Sciatic nerve (tissue), 2 donors: ENCODE measurements around the gene SPEN. TPM values are rescaled to one million over a fixed set of nuclear protein-coding genes. Genes with fewer than 3 reads are reported as not detected.
A peak's percentile ranks its signal among the peaks of the same experiment; 100 is the strongest.
"Not testable (repeated sequence)": the region's sequence is repeated elsewhere in the genome, so short reads cannot be mapped to it uniquely, and the experiment has no call there.

ENCODE experiments used
- ATAC-seq: fragments of 200-7000 bp; cut with Tn5 transposase; one replicate; pipeline ENCODE4 v1.9.1; 2020; ENCODE audit warnings: mild to moderate bottlenecking, moderate library complexity
- DNase-seq: peaks from one replicate; pipeline ENCODE4 v3.0.0-alpha.2; 2020; ENCODE audit warnings: low spot score
- intact Hi-C: fragments of 100-400 bp; cut with DNase I; formaldehyde crosslinking; loops from one replicate; pipeline ENCODE4 v1.14.2; 2022
- total RNA-seq: library from RNA; stranded (reverse); fragmentation: NEBNext Ultra II Directional; extraction: Animal tissue kit (Norgen Biotek cat#: 25700); gene quantifications from one replicate; pipeline ENCODE4 v1.2.1, GENCODE V29; 2021
- donor health status: DM: no; HTN: no; CAD: no.
- donor health status: DM: no; HTN: no; CAD: no.

SPEN gene
- total RNA-seq, 1 donor from 2014 or later, result 97.7 TPM

GRCh38 chr1:15926448-15926847 is 78.9 kb downstream of the SPEN start:
- intact Hi-C loops, DNase-seq: not testable (repeated sequence)
- peak; percentile 25 for ATAC-seq

GRCh38 chr1:15928971-15929965 is 81.8 kb downstream of the SPEN start:
- no peak for DNase-seq
- intact Hi-C loops, result no loop called here
- ATAC-seq, result no peak

- intact Hi-C loops, result no loop called here
- ATAC-seq (no peak), DNase-seq (no peak)
These were observed 83.9 kb downstream of the SPEN start for GRCh38 chr1:15931401-15931800.

GRCh38 chr1:15931884-15932283 is 84.4 kb downstream of the SPEN start:
- DNase-seq, result no peak
- ATAC-seq, result no peak
- intact Hi-C loops, result no loop called here

GRCh38 chr1:15932612-15933011 is 85.1 kb downstream of the SPEN start:
- intact Hi-C loops, result no loop called here
- DNase-seq (no peak), ATAC-seq (no peak)

- DNase-seq, result no peak
- no peak for ATAC-seq
- intact Hi-C loops, result no loop called here
These were observed 86.2 kb downstream of the SPEN start for GRCh38 chr1:15933684-15934083.

GRCh38 chr1:15934211-15935055 is 86.9 kb downstream of the SPEN start:
- intact Hi-C loops, result no loop called here
- ATAC-seq (peak; percentile 6), DNase-seq (no peak)

GRCh38 chr1:15935056-15935950 is 87.8 kb downstream of the SPEN start:
- DNase-seq (no peak), ATAC-seq (no peak)
- intact Hi-C loops, result no loop called here

GRCh38 chr1:15936025-15936424 is 88.5 kb downstream of the SPEN start:
- ATAC-seq (no peak), DNase-seq (no peak)
- intact Hi-C loops, result no loop called here

- intact Hi-C loops, result no loop called here
- no peak for DNase-seq
- ATAC-seq, result no peak
These were observed 89.6 kb downstream of the SPEN start for GRCh38 chr1:15937146-15937545.

- DNase-seq (no peak), ATAC-seq (no peak)
- intact Hi-C loops, result no loop called here
These were observed 90.2 kb downstream of the SPEN start for GRCh38 chr1:15937706-15938168.

- DNase-seq, result no peak
- no peak for ATAC-seq
- intact Hi-C loops, result no loop called here
These were observed 91.2 kb downstream of the SPEN start for GRCh38 chr1:15938628-15939161.

GRCh38 chr1:15939181-15940109 is 91.9 kb downstream of the SPEN start:
- intact Hi-C loops, result loop anchor here (10.0 kb wide), 1 partner anchor 85 kb away; no protein-coding TSS in a partner anchor
- ATAC-seq (peak; percentile 29), DNase-seq (no peak)

GRCh38 chr1:15940110-15941043 is 92.9 kb downstream of the SPEN start:
- no peak for DNase-seq
- no peak for ATAC-seq
- intact Hi-C loops, result loop anchor here (10.0 kb wide), 1 partner anchor 86 kb away; no protein-coding TSS in a partner anchor

GRCh38 chr1:15941044-15941840 is 93.7 kb downstream of the SPEN start:
- DNase-seq, result no peak
- intact Hi-C loops, result loop anchor here (10.0 kb wide), 1 partner anchor 86 kb away; no protein-coding TSS in a partner anchor
- ATAC-seq, result peak; percentile 7
